Heart right ventricle (tissue), 16 donors: ENCODE results near the gene STK39. TPM values are rescaled to one million over a fixed set of nuclear protein-coding genes. Genes with fewer than 3 reads are reported as not detected.

ENCODE experiments used
- ATAC-seq, 8 donors: fragments of 200-7000 bp; cut with Tn5 transposase; one replicate each; pipeline ENCODE4 v1.9.1; 2020; ENCODE audit warnings: mild to moderate bottlenecking in 8 of 8, moderate library complexity in 8 of 8, moderate number of reproducible peaks in 1 of 8
- DNase-seq, 2 donors: peaks; one replicate each; pipeline ENCODE4 v3.0.0-alpha.2; 2020
- H3K27ac ChIP-seq, 10 donors: fragments of 200-600 bp; sonication (generic) in 2 of 10; one replicate each; pipeline versions ENCODE4 v1.5.0 to v1.8.0; 2020 to 2022; ENCODE audit warnings: mild to moderate bottlenecking in 3 of 10
- H3K27me3 ChIP-seq, 7 donors: fragments of 200-600 bp; one replicate each; pipeline ENCODE4 v1.8.0; 2021 to 2022; ENCODE audit warnings: mild to moderate bottlenecking in 2 of 7
- H3K36me3 ChIP-seq, 9 donors: fragments of 200-600 bp; sonication (generic) in 1 of 9; one replicate each; pipeline versions ENCODE4 v1.5.0 to v1.8.0; 2020 to 2022; ENCODE audit warnings: mild to moderate bottlenecking in 2 of 9
- H3K4me1 ChIP-seq, 9 donors: fragments of 200-600 bp; sonication (generic) in 1 of 9; one replicate each; pipeline versions ENCODE4 v1.5.0 to v1.8.0; 2020 to 2022; ENCODE audit warnings: mild to moderate bottlenecking in 4 of 9
- H3K4me3 ChIP-seq, 10 donors: fragments of 200-600 bp; sonication (generic) in 2 of 10; one replicate each; pipeline versions ENCODE4 v1.5.0 to v1.8.0; 2020 to 2022; ENCODE audit warnings: mild to moderate bottlenecking in 7 of 10, moderate library complexity in 2 of 10
- H3K9me3 ChIP-seq, 11 donors: fragments of 200-600 bp in 10 of 11; sonication (generic) in 2 of 11; one replicate each; pipeline versions ENCODE4 v1.5.0 to v1.8.0; 2013 to 2022; ENCODE audit warnings: mild to moderate bottlenecking in 2 of 11, control low read depth in 1 of 11, moderate library complexity in 1 of 11
- WGBS, 2 donors: extraction: QIAGEN DNeasy Blood & Tissue Kit; methylation state at CpG; one replicate each; pipeline ENCODE4 v1.1.7; 2013; ENCODE audit warnings: inconsistent platforms in 1 of 2; 5-methylcytosine and 5-hydroxymethylcytosine counted together
- intact Hi-C, 10 donors: fragments of 100-400 bp; cut with DNase I; formaldehyde crosslinking; loops; one replicate each; pipeline versions ENCODE4 v1.11.1 to v1.14.2; 2022
- polyA plus RNA-seq, 2 donors: library from polyadenylated mRNA; stranded (reverse); fragments of 200-250 nt; gene quantifications; one replicate each; pipeline ENCODE4 v1.2.3, GENCODE V29; 2013
- total RNA-seq, 10 donors: library from RNA; stranded (reverse); fragmentation: NEBNext Ultra II Directional in 3 of 10; extraction: Animal tissue kit (Norgen Biotek cat#: 25700) in 3 of 10; gene quantifications; one replicate each; pipeline versions ENCODE4 v1.2.1 to v1.2.4, GENCODE V29; 2021 to 2023
- TF ChIP-seq, protein P1 (sequence below), 9 donors: fragments of 200-600 bp; sonication (generic) in 2 of 9; IDR thresholded peaks; one replicate each; pipeline versions ENCODE4 v1.5.0 to v1.8.0; 2021 to 2022; ENCODE audit warnings: antibody characterized with exemption in 9 of 9, mild to moderate bottlenecking in 5 of 9, moderate library complexity in 1 of 9
- donor health status: Arrhythmogenic right ventricular cardiomyopathy.
- donor health status: ischemic (EF 13 %, LVEDD 7.1; RV severe dilation, severe dysfunction).
- donor health status: healthy with polysubstance abuse.
- donor health status: DM: no; HTN: yes; CAD: no.
- donor health status: DM: no; HTN: no; CAD: no.
- donor health status: ischemic (EF 25% LVEDD 6.9; RV normal size, moderate dysfunction).
- donor health status: ischemic (EF 25% LVEDD 5.7; RV mildly dilated, moderate dysfunction).
- donor health status: healthy.
- donor health status: DM: yes; HTN: yes; CAD: no.
- donor health status: Ischemic cardiomyopathy.
- donor health status: ischemic (EF 35%, LVEDD 5.7; RV mildly dilated, moderate dysfunction).
- donor health status: nonischemic (EF 11% LVEDD 7.7; RV severe dilation, severe dysfunction).
- donor health status: DM: yes; HTN: yes; CAD: no.
- donor health status: PGD.
- donor health status: ischemic (EF 29% LVEDD 5.4; RV normal size, mild dysfunction).
- donor health status: nonischemic (EF 23%, LVEDD 6.1; RV moderate dilation, normal function).

Gene STK39
- total and polyA plus RNA-seq, 12 donors = 15.2 to 35.5 (median 19.6) TPM

DNA sequence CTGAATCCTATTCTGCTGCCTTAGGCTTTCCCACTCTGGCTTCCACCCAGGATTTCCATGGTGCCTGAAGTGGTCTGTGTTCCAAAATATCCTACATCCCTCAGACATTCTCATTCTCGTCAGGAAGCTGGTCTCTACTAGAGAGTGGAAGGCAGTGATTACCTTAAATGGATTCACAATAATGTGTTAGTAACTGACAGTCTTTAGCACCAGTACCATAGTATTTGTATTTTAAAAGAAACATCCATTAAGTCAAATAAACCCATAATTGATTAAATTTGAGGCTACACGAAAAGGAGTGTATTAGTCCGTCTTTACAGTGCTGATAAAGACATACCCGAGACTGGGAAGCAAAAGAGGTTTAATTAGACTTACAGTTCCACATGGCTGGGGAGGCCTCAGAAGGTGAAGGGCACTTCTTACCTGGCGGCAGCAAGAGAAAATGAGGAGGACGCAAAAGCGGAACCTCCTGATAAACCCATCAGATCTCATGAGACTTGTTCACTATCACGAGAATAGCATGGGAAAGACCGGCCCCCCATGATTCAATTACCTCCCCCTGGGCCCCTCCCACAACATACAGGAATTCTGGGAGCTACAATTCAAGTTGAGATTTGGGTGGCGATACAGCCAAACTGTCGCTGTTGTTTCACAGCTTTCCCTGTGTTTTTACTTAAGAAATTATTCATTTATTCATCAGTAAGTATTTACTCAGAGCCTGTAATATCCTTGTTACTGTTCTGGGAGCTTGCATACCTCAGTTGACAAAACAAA lies 306.5 kb downstream of the STK39 start:
- Histone ChIP-seq H3K27me3 (no peaks in the 10 kb centered on the region), H3K9me3 (no peaks in the 10 kb centered on the region), H3K4me1 (peaks cover 0 to 14% (median 0%) of the 10 kb centered on the region in 9 donors), H3K4me3 (no peak overlapping the region), H3K27ac (no peak overlapping the region), H3K36me3 (no peaks in the 10 kb centered on the region)
- DNase-seq (no peak), ATAC-seq (no peak)
- WGBS, 2 donors = 87 to 91% methylated on average over 11 of the region's 11 CpGs
- TF ChIP-seq, protein P1, sequence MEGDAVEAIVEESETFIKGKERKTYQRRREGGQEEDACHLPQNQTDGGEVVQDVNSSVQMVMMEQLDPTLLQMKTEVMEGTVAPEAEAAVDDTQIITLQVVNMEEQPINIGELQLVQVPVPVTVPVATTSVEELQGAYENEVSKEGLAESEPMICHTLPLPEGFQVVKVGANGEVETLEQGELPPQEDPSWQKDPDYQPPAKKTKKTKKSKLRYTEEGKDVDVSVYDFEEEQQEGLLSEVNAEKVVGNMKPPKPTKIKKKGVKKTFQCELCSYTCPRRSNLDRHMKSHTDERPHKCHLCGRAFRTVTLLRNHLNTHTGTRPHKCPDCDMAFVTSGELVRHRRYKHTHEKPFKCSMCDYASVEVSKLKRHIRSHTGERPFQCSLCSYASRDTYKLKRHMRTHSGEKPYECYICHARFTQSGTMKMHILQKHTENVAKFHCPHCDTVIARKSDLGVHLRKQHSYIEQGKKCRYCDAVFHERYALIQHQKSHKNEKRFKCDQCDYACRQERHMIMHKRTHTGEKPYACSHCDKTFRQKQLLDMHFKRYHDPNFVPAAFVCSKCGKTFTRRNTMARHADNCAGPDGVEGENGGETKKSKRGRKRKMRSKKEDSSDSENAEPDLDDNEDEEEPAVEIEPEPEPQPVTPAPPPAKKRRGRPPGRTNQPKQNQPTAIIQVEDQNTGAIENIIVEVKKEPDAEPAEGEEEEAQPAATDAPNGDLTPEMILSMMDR (IDR thresholded peaks at IDR 0.05) = no peak
- intact Hi-C loops = no loop called here

DNA sequence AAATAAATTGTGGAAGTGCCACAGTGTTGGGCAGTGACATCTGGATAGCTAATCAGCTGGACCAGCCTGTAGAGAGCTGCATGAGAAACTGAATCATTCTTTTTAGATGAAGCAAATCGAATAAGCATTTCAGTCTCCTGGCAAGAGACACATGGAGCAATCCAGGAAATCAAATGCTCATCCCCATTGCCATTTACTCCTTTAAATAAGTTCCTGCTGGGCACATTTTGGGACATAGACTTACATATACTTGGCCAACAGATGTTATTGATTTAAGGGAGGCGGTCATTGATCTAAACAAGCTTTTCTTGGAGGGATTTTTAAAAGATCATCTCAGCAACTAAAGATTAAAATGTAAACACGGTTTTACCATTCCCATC lies 307.1 kb downstream of the STK39 start:
- DNase-seq (no peak), ATAC-seq (no peak)
- H3K27me3 ChIP-seq = no peaks in the 10 kb centered on the region
- TF ChIP-seq, protein P1 (IDR thresholded peaks at IDR 0.05) = no peak
- no peak overlapping the region for H3K27ac ChIP-seq
- intact Hi-C loops = no loop called here
- no peaks in the 10 kb centered on the region for H3K36me3 ChIP-seq
- WGBS, 2 donors = 88 to 90% methylated on average over 3 of the region's 3 CpGs
- H3K9me3 ChIP-seq = no peaks in the 10 kb centered on the region
- peaks cover 0 to 13% (median 0%) of the 10 kb centered on the region in 9 donors for H3K4me1 ChIP-seq
- H3K4me3 ChIP-seq = no peak overlapping the region

DNA sequence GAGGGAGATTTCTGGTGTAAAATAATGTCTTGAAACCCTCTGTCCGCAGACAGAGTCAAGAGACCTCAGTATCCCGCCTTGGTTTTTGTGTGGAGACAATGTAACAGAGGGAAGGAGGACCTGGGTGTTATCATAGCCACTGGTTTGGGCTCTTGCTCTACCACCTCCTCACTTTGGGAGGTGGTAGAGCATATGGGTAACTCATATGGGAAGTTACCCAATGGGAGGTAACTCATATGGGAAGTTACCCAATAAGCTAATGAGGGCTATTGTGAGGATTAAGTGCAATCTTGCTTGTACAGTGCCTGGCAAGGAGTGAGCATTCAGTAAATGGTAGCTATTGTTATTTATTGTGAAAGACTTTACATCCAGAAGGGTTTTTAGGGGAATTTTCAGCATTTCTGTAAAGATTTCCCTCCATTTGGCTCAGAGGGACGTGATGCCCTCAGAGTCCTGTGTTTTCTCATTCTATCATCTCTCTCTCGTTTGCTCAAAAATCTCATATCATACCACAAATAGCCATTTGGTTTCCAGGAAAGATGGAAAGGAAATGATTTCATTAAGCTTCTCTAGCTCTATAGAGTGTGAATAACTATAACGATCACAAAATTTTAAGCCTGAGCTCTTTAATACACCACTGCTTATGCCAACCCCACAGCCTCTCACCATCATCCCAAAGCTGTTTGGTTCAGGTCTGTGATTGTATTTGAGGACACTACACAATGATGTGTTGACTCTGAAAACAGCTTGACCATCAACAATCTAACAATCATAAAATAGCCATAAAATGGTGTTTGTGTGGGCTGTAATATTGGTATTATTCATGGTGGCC lies 307.7 kb downstream of the STK39 start:
- 69 to 75% methylated on average over 5 of the region's 5 CpGs for WGBS, 2 donors
- no peak for ATAC-seq

DNA sequence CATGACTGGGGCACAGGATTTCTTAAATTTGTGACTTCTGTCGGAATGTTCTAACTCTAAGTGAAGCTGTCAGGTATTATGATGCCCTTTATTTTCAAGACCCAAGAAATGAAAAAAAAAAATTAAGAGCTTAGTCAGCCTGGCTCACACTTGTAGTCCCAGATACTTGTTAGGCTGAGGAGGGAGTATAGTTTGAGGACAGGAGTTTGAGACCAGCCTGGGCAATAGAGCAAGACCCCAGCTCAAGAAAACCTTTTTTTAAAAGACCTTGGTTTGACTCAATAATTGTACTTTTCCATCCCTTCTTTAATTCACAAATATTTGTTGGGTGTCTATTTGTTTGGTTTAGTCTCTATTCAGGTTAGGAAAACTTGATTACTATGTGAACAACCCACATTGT lies 310.0 kb downstream of the STK39 start:
- Histone ChIP-seq H3K4me3 (no peak overlapping the region), H3K27ac (no peak overlapping the region), H3K27me3 (no peaks in the 10 kb centered on the region), H3K9me3 (peaks cover 0 to 4% (median 0%) of the 10 kb centered on the region in 11 donors), H3K4me1 (no peaks in the 10 kb centered on the region), H3K36me3 (no peaks in the 10 kb centered on the region)
- no peak for ATAC-seq
- no peak for DNase-seq
- 87 to 88% methylated on average over 1 of the region's 1 CpG for WGBS, 2 donors
- TF ChIP-seq, protein P1 (IDR thresholded peaks at IDR 0.05) = no peak
- intact Hi-C loops = no loop called here

More for the DNA sequence above, 307.7 kb downstream of the STK39 start:
- no peaks in the 10 kb centered on the region for H3K9me3 ChIP-seq
- H3K27me3 ChIP-seq = no peaks in the 10 kb centered on the region
- no peak for DNase-seq
- H3K4me3 ChIP-seq = no peak overlapping the region
- no peak overlapping the region for H3K27ac ChIP-seq
- H3K36me3 ChIP-seq = no peaks in the 10 kb centered on the region
- peaks cover 0 to 7% (median 0%) of the 10 kb centered on the region in 9 donors for H3K4me1 ChIP-seq
- intact Hi-C loops = no loop called here
- TF ChIP-seq, protein P1 (IDR thresholded peaks at IDR 0.05) = no peak
